Ramos (cell line): Measurements from ENCODE around the gene CASP8AP2.
"Not testable (repeated sequence)": the region's sequence is repeated elsewhere in the genome, so short reads cannot be mapped to it uniquely, and the experiment has no call there.

ENCODE experiments used
- in situ Hi-C: fragments of 300-500 bp; cut with MboI; formaldehyde crosslinking; loops from one replicate; pipeline ENCODE4 v1.14.3; 2022; ENCODE audit warnings: low sequenced_read_pairs; ENCODE audit not compliant: unreplicated experiment

Gene CASP8AP2

GRCh38 chr6:89818977-89819335 lies 10.7 kb upstream of the CASP8AP2 start:
- in situ Hi-C loops = loop anchor here (25.0 kb wide), 1 partner anchor 468 kb away; the partner anchor contains the start of gene BACH2

- in situ Hi-C loops = loop anchor here (25.0 kb wide), 1 partner anchor 468 kb away; the partner anchor contains the start of gene BACH2
Measured at GRCh38 chr6:89819336-89820130, 10.1 kb upstream of the CASP8AP2 start, which contains the start of gene MDN1. TSS of gene MDN1 (minus strand) at chr6:89819794. CDS start at chr6:89819607, 187 bp downstream.

DNA sequence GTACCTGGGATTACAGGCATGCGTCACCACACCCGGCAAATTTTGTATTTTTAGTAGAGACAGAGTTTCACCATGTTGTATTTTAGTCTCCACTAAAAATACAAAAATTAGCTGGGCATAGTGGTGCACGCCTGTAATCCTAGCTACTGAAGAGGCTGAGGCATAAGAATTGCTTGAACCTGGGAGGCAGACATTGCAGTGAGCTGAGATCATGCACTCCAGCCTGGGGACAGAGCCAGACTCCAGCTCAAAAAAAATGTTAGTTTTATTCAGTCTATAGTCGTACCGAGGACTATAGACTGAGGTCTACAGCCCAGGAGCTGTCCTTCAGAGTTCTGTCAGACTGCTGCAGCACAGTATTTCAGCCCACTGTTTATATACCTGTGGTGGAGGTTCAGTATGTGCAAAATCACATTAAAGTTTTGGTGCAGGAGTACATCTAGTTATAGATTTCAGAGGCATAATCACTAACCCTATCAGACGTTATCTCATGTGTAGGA lies 3.6 kb upstream of the CASP8AP2 start:
- in situ Hi-C loops = no loop called here

- in situ Hi-C loops = not testable (repeated sequence)
Measured at GRCh38 chr6:89828475-89828987, 1.1 kb upstream of the CASP8AP2 start.

GRCh38 chr6:89828988-89829471 lies 650 bp upstream of the CASP8AP2 start:
- in situ Hi-C loops = no loop called here

DNA sequence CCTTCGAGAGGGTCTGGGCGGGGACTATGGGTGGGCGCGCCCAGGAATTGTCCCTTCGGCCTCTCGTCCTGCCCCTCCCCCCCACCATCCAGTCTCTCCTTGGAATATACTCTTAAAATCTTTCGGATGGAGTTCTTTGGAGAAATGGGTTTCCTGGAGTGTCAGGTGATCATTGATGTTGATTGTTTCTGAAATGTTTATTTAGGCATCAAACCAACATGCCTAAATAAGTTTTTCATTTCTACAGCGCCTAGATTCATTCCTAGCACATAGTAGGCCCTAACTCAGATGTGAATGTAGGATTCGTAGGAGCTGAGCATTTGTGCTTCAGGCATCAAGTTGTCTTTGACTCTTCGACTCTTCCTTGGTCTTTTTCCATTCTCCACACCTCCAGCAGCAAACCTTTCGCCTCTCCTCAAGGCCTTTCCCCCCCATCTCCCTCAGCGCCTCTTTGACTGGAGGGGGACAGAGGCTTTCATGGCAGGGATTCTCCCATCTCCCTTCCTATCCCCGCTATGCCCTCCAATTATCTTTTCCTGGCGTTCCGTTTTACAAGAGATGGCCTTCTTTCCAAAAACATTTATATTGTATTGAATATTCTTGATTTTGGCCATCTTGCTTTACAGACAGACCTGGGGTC lies 610 bp downstream of the CASP8AP2 start:
- in situ Hi-C loops = no loop called here

DNA sequence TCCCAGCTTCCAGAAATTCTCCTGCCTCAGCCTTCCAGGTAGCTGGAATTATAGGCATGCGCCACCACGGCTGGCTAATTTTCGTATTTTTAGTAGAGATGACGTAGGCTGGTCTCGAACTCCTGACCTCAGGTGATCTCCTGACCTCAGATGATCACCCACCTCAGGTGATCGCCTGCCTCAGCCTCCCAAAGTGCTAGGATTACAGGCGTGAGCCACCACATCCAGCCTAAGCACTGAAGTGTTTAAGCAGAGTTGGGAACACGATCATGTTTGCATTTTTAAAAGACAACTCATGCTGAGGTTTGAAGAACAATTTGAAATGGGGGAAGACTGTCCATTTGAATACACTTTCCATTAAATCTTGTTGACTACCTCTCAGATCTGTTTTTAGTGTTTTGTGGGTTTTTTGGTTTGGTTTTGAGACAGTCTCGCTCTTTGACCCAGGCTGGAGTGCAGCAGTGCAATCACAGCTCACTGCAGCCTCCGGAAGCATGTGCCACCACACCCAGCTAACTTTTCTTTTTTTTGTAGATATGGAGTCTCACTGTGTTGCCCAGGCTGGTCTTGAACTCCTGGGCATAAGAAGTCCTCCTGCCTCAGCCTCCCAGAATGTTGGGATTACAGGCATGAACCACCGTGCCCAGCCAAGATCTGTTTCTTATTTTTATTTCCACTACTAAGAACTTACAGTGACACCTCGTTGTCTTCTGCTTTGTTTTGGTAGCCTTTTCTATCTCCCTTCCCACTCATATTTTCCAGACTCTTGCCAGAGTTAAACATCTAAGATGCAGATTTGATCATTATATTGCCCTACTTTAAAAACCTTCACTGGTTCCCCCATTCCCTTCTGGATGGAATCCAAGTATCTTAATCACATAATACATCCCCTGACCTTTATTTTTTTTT lies 5.5 kb downstream of the CASP8AP2 start:
- in situ Hi-C loops = no loop called here

- in situ Hi-C loops = no loop called here
Measured at GRCh38 chr6:89836639-89837222, 7.1 kb downstream of the CASP8AP2 start.

DNA sequence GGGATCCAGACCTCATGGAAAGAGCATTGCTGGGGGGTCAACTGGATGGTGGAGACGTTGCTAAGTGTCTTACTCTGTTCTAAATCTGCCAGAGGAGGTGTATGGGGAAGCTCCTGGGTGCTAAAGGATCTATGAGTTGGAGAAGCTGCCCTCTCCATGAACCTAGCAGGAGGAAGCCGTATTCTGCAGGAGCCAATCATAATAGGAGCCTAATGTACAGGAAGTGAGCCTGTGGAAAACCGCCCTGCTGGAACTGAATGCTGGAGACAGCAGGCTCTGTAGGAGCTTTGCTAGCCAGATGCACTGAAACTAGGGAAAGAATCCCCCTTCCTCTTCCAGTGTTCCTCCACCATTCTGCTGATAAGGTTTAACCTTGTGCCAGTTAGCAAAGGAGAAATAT lies 10.9 kb downstream of the CASP8AP2 start:
- in situ Hi-C loops = no loop called here

- in situ Hi-C loops = no loop called here
Measured at GRCh38 chr6:89842228-89842627, 12.5 kb downstream of the CASP8AP2 start.

GRCh38 chr6:89843070-89843469 lies 13.4 kb downstream of the CASP8AP2 start:
- in situ Hi-C loops = no loop called here

DNA sequence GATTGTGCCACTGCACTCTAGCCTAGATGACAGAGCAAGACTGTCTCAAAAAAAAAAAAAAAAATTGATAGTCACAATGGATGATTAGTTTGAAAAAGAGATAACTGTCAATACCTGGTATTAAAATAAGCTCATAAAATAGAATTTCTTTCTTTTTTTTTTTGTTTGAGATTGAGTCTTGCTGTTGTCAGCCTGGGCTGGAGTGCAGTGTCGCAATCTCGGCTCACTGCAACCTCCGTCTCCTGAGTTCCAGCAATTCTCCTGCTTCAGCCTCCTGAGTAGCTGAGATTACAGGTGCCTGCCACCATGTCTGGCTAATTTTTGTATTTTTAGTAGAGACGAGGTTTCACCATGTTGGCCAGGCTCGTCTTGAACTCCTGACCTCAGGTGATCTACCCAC lies 17.8 kb downstream of the CASP8AP2 start:
- in situ Hi-C loops = not testable (repeated sequence)

GRCh38 chr6:89853068-89853467 lies 23.4 kb downstream of the CASP8AP2 start:
- in situ Hi-C loops = no loop called here

DNA sequence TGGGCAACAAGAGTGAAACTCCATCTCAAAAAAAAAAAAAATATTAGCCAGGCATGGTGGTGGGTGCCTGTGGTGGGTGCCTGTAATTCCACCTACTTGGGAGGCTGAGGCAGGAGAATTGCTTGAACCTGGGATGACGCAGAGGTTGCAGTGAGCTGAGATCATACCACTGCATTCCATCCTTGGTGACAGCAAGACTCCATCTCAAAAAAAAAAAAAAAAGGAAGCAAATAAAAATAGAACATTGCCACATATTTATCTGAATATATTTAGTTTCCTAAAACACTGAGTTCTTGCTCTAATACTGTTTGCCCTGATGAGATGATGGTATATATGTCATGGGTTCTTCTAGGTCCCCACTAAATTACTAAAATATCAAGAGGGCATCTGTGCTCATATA lies 28.4 kb downstream of the CASP8AP2 start:
- in situ Hi-C loops = no loop called here

DNA sequence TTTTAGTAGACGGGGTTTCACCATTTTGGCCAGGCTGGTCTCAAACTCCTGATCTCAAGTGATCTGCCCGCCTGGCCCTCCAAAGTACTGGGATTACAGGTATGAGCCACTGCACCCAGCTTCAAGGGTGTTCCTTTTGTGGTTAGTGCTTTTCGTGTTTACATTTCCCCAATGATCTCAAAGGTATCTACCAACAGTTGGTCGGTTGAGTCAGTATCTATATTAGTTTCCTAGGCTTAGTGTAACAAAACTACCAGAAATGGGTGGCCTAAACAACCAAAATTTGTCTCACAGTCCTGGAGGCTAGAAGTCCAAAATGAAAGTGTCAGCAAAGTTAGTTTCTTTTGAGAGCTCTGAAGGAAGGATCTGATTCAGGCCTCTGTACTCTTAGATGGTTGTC lies 30.1 kb downstream of the CASP8AP2 start:
- in situ Hi-C loops = no loop called here

DNA sequence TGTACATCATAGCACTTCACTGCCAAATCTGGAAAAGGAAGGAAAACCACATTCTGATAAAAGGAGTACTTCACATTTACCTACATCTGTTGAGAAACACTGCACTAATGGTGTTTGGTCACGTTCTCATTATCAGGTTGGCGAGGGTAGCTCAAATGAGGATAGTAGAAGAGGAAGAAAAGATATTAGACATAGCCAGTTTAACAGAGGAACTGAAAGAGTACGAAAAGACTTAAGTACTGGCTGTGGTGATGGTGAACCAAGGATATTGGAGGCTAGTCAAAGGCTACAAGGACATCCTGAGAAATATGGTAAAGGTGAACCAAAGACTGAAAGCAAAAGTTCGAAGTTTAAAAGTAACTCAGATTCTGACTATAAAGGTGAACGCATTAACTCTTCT lies 32.6 kb downstream of the CASP8AP2 start:
- in situ Hi-C loops = no loop called here

- in situ Hi-C loops = no loop called here
Measured at GRCh38 chr6:89862698-89863097, 33.0 kb downstream of the CASP8AP2 start.

- in situ Hi-C loops = no loop called here
Measured at GRCh38 chr6:89866024-89866678, 36.5 kb downstream of the CASP8AP2 start.

- in situ Hi-C loops = no loop called here
Measured at GRCh38 chr6:89873721-89874120, 44.0 kb downstream of the CASP8AP2 start.
